22Rv1 (cell line): Measurements from ENCODE around the gene SNX9.
"Not testable (repeated sequence)": the region's sequence is repeated elsewhere in the genome, so short reads cannot be mapped to it uniquely, and the experiment has no call there.

ENCODE experiments used
- H3K27ac ChIP-seq: fragments of 450-650 bp; 2 replicates; pipeline ENCODE4 v1.5.1; 2017
- CTCF ChIP-seq: fragments of 450-650 bp; IDR thresholded peaks from 2 replicates; pipeline ENCODE4 v1.5.1; 2017; ENCODE audit warnings: mild to moderate bottlenecking
- ZFX ChIP-seq: fragments of 450-650 bp; IDR thresholded peaks from 2 replicates; pipeline ENCODE4 v1.6.1; 2017; ENCODE audit warnings: antibody characterized with exemption, borderline replicate concordance

SNX9 gene

GRCh38 chr6:157967486-157967885 is 144.4 kb downstream of the SNX9 start:
- TF ChIP-seq ZFX (no peak), CTCF (no peak)
- H3K27ac ChIP-seq: no peak overlapping the region

GRCh38 chr6:157972177-157972576 is 149.1 kb downstream of the SNX9 start:
- H3K27ac ChIP-seq: not testable (repeated sequence)

- TF ChIP-seq ZFX (no peak), CTCF (no peak)
Observed at GRCh38 chr6:157974341-157974894, 151.4 kb downstream of the SNX9 start.

GRCh38 chr6:157974967-157975366 is 151.9 kb downstream of the SNX9 start:
- no peak overlapping the region for H3K27ac ChIP-seq
- TF ChIP-seq CTCF (no peak), ZFX (no peak)

More at GRCh38 chr6:157974341-157974894, 151.4 kb downstream of the SNX9 start:
- no peak overlapping the region for H3K27ac ChIP-seq

GRCh38 chr6:157975456-157975855 is 152.4 kb downstream of the SNX9 start:
- H3K27ac ChIP-seq: no peak overlapping the region
- TF ChIP-seq CTCF: no peak
- TF ChIP-seq ZFX: no peak

GRCh38 chr6:157976345-157977175 is 153.5 kb downstream of the SNX9 start:
- TF ChIP-seq ZFX (no peak), CTCF (no peak)
- H3K27ac ChIP-seq: no peak overlapping the region

- H3K27ac ChIP-seq: no peak overlapping the region
- TF ChIP-seq ZFX (no peak), CTCF (no peak)
Observed at GRCh38 chr6:157977176-157977804, 154.2 kb downstream of the SNX9 start.
